ENCODE measurements around the gene AFF1.

- TF ChIP-seq EZH2 (IDR thresholded peaks at IDR 0.05; ENCODE audit: low read depth) (no peak), CTCF (conservative IDR thresholded peaks at IDR 0.05) (no peak)
Observed at GRCh38 chr4:87074121-87074488, 139.3 kb downstream of the AFF1 start.
